ENCODE data around the gene SLC9A2. TPM values are rescaled to one million over a fixed set of nuclear protein-coding genes. Genes with fewer than 3 reads are reported as not detected.

SLC9A2 gene, protein sequence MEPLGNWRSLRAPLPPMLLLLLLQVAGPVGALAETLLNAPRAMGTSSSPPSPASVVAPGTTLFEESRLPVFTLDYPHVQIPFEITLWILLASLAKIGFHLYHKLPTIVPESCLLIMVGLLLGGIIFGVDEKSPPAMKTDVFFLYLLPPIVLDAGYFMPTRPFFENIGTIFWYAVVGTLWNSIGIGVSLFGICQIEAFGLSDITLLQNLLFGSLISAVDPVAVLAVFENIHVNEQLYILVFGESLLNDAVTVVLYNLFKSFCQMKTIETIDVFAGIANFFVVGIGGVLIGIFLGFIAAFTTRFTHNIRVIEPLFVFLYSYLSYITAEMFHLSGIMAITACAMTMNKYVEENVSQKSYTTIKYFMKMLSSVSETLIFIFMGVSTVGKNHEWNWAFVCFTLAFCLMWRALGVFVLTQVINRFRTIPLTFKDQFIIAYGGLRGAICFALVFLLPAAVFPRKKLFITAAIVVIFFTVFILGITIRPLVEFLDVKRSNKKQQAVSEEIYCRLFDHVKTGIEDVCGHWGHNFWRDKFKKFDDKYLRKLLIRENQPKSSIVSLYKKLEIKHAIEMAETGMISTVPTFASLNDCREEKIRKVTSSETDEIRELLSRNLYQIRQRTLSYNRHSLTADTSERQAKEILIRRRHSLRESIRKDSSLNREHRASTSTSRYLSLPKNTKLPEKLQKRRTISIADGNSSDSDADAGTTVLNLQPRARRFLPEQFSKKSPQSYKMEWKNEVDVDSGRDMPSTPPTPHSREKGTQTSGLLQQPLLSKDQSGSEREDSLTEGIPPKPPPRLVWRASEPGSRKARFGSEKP
- total RNA-seq: 0.63 TPM

DNA sequence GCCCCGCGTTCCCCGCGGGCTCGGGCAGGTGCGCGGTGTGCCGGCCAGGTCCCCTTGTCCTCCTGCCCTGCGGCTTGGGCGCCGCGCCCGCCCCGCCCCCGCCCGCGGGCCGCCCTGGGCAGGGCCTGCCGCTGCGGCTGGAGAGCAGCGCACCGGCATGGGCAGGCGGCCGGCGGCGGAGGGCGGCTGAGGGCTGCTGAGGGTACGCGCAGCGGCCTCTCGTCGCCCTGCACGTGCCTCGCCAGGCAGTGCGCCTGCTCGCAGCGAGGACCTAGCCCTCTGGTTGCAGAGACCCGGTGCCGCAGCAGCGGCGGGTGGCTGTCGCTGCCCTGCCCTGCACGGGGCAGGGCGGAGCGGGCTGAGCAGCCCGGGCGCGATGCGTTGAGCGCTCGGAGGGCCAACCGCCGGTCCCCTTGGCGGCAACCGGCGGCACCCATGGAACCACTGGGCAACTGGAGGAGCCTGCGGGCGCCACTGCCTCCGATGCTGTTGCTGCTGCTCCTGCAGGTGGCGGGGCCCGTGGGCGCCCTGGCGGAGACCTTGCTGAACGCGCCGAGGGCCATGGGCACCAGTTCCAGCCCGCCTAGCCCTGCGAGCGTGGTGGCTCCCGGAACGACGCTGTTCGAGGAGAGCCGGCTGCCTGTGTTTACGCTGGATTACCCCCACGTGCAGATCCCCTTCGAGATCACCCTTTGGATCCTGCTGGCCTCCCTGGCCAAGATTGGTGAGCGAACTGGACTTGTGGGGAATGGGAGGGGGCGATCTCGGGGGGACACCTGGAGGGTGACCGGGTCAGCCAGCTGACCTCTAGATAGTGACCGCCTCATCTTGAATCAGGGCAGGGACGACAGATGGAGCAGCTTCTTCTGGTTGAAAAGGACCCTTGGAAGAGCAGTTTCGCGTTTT, at the start of gene SLC9A2:
TSS of gene SLC9A2 (plus strand) at position 140 of the 906 bp plus-strand sequence. CDS start at position 436, 296 bp downstream.

Other genes with a start within 250 kb of the SLC9A2 start
- not detected for gene IL18RAP, start 196.4 kb upstream of the SLC9A2 start, total RNA-seq
- gene SLC9A4, start 146.3 kb upstream of the SLC9A2 start, total RNA-seq: 0.63 TPM
- gene TMEM182, start 142.5 kb downstream of the SLC9A2 start, total RNA-seq: 4.1 TPM

Measured in parietal lobe (tissue), 1 donor.